Measurements from ENCODE around the gene CEBPE.

Gene CEBPE

DNA sequence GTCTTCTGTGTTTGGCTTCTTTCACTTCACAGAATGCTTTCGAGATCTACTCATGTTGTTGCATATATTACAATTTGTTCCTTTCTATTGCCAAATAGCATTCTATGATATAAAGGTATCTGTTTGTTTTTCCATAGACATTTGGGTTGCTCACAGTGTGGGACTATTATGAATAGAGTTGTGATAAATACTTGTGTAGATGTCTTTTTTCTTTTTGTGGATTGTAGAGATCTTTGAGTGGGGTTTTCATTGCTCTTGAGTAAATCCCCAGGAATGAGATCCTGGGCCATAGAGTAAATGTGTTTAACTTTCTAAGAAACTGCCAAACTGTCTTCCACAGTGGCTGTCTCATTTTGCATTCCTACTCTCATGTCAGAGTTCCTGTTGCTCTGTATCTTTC is 24.9 kb upstream of the CEBPE start:
- DNase-seq (ENCODE audit: low read depth) = no peak

DNA sequence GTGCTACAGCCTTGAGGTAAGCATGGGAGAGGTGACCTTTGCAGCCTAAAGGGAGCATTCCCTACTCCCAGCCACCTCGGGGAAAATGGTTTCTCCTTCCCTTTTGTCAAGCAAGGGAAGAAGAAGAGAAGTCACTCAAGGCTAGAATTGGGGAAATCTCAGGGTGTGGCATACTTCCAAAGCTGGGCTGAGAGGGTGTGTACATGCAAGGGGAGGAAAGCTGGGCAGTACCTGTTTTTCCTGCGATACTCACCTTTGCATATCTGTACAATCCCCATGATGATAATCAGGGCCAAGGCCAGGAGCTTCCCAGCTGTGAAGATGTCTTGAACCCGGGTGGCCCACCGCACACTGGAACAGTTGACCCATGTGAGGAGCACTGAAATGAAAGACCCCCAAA is 23.8 kb upstream of the CEBPE start:
- no peak for DNase-seq (ENCODE audit: low read depth)

DNA sequence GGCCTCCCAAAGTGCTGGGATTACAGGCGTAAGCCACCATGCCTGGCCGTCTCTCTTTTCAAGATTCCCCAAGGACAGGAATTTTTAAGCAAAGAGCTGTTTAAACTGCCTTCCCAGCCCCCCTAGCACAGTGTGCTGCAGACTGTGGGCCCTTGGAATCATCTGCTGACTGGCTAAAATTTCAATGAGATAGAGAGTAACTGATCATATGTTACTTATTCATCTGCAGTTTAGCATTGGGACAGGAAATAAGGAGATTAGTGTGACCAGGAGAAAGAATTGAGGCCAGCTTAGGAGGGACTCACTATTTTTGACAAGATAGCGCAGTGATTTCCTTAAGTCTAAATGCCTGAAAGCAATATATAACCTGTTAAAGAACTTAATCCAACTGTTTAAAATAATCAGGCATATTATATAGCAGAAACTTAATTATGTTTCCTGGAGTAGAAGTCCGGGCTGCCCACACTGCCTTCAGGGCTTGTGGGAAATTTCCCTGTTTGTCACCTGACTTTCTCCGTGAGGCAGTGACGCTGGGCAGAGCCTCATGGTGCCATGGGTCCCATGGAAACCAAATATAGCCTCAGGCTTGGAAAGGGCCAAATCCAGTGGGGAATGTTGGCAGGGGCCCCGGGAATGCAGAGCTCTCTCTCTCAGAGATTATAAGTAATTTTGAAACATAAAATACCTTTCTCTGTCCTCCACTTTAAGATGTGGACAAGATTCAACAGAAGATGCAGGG is 22.8 kb upstream of the CEBPE start:
- DNase-seq (ENCODE audit: low read depth) = no peak

DNA sequence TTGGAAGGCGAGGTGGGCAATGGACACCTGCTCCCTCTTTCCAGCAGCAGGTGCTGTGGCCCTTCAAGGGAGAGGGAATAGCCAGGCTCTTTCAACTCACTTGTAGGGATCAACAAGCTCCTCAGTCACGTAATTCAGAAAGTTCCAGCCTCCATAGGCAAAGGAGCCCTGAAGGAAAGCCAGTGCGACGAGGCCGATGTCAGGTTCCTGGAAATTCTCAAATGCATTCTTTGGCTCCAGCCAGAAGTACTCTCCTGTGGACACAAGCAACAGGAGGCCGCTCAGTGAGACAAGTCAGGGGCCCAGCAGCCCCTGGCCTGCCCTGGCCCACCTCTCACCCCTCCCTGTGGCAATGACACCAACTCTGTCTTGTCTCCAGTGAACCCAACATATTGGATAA is 21.3 kb upstream of the CEBPE start:
- no peak for DNase-seq (ENCODE audit: low read depth)

DNA sequence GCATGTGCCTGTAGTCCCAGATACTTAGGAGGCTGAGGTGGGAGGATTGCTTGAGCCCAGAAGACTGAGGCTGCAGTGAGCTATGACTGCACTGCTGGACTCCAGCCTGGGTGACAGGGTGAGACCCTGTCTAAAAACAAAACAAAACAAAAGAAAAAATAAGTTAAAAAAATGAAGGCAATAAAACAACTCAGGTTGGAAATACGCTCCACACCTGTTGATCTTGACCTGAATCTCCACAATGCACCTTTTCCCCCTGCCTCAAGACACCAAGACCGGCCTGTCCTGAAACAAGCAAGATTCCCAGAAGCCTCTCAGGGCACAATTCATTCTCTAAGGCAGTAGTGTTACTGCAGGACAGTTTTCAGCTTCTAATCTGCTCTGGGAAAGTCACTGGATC is 20.8 kb upstream of the CEBPE start:
- DNase-seq (ENCODE audit: low read depth) = no peak

DNA sequence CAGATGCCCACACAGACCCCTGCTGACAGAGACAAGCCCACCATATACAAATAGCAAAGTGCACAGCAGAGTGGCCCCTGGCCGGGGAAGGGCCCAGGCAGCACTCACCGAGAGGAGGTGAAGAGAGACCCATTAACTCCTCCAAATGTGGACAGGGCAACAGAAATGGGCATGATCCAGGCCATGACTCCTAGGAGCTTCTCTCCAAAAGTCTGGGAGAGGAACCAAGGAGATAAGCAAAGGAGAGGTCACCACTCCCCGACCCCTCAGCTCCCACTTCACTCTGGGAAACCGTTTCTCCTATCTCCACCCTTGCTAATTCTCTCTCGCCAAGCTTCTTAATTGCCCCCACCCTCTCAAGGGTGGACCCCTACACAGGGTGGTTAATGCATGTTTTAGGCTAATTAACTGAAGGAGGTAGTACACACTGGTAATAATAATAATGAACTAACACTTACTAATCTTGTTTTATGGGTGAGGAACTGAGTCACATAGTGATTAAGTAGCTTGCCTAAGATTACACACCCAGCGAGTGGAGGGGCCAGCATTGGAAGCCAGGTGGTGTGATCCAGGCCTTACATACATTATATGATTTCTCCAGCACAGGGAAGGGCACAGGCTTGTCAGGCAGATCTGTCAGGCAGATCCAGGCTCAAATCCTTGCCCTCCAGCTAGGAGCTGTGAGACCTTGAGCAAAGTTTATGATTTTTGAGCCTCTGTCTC is 18.9 kb upstream of the CEBPE start:
- no peak for DNase-seq (ENCODE audit: low read depth)

DNA sequence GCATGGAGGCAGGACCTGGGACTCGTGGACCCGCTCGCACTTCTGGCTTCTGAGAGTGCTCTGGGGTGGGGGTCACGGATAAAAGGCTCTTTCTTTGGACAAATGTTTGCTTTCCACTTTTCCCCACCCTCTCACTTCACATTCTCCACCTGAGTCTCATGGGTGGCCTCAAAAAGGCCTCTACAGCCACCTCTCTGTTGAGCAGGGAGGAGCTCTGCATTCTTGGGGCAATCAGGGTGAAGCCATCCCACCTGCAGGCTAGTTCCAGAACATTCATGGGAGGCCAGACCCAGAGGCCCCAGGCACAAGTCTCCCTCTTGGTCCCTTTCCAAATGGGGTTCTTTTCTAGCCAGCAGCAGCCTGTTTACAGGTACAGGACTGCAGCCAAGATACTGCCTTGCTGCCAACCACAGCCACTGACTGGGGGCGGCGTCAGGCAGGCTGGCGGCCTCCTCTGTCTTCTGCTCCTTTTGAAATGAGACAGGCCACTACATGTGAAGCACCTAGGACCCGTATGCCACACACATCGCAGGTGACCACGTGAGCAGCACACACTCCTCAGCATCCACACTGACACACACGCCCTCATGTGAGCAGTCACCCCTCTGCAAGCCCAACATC is 18.2 kb upstream of the CEBPE start:
- no peak for DNase-seq (ENCODE audit: low read depth)

DNA sequence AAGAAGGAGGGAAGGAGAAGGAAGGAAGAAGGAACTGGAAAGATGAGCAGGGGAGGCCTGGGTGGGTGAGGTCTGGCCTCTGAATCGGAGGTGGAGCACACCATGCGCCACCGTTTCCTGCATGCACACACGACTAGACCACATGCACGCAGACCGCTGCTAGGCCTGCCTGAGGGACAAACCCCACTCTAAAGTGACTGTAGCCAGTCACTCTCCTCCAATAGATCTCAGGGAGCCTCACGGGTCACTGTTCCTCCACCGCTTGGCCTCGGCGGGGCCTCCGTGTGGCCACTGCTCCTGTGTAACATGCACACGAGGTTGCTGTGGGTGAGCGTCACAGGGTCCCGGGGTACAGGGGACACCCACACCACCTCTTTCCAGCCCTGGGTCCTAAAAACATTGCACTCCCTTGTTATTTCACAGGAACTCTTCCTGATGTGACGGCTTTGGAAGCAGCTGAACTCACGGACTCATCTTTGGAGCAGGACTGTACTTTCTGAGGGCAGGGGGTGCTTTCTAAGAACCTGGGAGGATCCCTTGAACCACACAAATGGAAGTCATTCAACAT is 17.6 kb upstream of the CEBPE start:
- DNase-seq (ENCODE audit: low read depth) = no peak

DNA sequence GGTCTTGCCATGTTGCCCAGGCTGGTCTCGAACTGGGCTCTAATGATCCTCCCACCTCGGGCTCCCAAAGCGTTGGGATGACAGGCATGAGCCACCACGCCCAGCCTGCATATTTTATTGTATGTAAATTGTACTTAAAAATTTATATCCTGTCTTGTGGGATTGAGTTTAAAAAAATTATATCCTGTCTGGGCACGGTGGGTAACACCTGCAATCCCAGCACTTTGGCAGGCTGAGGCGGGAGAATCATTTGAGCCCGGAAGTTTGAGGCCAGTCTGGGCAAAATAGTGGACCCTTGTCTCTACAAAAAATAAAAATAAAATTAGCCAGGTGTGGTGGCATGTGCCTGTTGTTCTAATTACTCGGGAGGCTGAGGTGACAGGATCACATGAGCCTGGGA is 13.9 kb upstream of the CEBPE start:
- DNase-seq (ENCODE audit: low read depth) = no peak

DNA sequence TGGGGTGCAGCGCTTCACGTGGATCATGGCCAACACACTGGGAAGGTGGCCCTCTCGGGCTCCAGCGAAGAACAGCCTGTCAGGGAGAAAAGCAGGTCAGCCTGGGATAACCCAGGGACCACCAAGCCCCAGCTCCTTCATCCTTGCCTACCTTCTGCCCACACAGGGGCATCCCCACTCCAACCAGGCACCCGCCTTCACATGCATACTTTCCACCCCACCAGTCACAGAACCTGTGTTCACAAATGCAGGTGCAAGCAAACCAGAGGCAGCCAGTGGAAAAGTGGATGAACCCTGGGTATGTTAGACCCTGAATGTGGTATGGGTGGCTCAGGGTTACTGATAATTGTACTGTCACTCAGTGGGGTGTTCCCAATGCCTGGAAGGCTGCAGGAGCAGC is 12.4 kb upstream of the CEBPE start:
- no peak for DNase-seq (ENCODE audit: low read depth)

DNA sequence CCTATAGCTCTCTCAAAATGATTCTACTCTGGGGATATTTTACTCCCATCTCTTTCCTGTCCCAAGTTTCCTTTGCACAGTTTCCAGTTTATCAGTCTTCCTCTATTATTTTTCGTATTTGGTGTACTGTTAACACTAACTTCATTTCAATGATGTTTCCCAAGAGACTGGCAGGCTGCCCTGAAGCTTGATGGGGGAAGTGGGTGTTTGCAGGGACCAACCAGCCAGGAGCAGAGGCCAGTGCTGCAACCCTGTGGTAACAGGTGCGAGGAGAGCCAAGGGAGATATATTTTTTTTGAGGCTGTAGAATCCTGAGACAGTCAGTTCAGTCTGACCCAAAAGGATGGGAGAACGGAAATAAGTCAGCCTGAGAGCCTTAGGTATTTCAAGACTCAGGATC is 11.8 kb upstream of the CEBPE start:
- no peak for DNase-seq (ENCODE audit: low read depth)

DNA sequence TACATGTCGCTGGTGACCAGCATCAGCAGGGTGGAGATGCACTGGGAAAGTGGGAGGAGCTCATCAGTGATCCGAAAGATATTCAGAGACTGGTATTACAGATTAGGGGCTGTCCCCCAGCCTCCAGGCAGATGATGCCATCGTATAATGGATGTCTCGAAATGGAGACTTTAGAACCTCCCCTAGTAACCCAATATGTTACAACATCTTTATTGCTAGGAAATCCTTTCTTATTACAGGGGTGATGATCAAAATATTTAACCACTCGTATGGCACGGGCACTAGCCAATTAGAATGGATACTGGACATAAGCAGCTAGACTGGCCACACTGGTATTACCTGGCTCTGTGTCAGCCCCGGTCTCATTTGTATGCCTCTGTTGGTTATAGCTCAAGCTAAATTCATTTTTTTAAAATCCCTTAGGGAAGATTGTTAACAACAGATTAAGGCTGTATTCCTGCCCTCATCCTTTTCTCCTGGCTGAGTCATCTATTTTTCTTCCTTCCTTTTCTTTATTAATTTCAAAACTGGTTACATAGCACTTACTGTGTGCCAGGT is 10.8 kb upstream of the CEBPE start:
- no peak for DNase-seq (ENCODE audit: low read depth)

DNA sequence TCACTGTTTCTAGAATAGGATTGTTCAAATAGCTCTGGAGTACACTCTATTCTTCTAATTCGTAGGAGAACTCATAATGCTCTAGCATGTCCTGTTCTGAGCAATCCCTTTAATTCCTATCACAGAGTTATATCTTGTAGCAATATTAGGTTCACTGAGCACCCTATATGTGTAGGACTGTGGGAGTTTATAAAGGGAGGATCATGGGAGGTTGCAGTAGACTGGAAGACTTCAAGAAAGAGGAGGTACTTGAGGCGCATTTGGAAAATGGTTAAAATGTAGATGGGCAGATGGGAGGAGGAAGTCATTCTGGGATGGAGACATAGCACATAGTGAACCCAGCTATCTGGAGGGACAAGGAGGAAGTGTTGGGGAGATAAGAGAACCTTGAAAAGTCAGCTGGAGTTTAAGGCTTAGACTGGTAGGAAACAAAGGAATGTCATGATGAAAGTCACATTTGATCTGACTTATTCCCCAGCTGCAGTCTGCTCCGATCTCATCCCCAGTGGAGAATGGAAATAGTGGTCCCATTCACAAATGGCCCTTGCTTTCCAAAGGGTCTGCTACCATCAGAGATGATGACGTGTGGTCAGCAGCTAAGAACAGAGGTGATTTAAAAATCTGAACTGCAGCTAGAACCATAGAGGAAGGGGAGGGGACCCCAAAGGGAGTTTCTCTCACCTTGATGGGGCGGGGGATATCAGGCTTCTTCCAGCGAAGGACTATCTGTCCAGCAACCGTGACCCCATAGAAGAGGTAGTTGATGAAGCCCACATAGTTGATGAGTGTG is 10.1 kb upstream of the CEBPE start:
- no peak for DNase-seq (ENCODE audit: low read depth)

DNA sequence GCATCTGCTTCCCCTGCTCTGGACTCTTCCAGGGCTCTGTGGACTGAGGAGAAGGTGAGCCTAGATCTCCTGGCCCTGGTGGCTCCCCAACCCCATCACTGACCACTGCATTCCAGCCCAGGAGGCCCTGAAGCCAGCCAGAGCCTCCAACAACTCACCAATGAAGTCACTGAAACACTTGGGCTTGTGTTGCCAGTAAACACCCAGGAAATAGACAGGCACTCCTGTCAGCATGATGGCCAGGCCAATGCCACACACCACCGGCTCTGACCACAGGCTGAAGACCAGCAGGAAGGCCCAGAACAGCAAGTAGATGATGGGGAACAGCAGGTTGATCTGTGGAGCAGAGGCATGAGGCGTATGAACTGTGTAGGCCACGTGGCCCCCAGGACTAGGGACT is 8.8 kb upstream of the CEBPE start:
- no peak for DNase-seq (ENCODE audit: low read depth)

DNA sequence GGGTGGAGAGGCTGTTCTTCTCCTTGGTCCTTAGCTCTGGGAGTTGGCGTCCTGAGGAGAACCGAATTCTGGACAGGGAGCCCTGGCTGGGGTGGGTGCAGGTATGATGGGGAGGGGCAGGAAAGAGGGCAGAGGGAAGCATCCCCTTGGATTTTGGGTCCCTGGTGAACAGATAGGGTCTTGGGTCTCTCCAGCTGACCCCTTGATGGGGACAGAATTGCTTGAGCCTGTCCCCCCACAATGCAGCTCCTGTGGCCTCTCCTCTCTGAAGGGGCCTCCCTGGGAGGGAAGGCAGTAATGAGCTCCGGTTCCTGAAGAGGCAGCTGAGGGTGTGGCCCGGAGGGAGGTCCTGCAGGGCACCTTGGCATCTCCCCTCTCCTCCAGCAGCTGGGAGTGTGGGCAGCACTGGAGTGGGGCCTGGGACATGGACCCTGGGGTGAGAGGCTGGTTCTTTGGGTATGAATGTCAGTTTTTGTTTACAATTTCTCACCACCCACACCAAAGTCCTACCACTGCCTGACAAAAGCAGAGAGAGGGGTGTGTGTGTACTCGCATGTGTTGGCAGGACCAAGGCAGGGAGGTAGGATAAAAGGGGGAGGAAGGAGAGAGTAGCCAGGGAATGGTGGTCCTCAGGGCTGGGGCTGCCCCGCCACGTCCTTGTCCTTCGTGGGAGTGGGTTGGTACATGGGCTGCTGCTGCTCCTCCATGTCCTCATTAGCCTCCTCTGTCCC is 7.7 kb upstream of the CEBPE start:
- DNase-seq (ENCODE audit: low read depth) = no peak

DNA sequence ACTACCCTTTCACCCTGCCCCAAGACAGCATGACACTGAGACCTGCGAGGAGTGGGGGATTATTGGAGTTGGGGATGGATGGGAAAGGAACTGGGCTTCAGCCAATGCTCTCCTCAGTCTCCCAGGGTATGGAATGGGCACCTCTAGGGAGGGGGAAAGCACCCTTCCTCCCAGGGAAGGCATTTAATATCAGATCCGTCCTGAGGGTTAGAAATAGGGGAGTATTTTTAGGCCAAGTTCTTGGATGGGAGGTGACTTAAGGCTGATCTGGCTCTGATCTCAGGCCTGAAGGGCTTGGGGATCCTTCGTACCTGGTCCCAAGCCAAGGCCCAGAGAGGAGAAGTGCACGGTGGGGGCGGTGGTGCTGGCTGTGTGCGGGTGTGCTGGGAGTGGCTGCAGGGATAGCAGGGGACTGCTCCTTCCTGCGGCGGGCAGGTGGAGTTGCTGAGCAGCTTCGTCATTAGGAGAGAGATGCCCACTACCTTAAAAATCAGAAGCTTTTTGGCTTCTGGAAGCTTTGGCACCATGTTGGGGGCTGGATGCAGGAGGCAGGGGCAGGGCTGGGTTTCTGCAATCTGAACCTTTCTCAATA is 7.0 kb upstream of the CEBPE start:
- DNase-seq (ENCODE audit: low read depth) = no peak

DNA sequence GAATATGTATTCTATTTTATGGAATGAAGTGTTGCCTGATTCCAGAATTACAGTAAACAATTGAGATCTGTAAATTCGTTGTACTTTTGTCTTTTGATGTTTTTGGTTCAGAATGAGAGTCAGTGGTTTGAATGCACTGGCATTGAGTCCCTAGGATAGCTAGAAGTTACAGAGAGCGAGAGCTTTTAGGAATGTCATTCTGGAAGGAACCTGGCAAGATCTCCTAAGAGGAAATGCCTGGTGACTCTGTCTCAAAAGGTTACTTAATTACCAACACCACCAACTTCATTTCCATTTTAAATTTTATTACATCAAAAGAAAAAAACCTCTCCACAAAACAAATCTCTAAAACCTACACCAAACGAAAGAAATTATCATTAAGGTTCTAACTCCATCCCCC is 6.0 kb upstream of the CEBPE start:
- DNase-seq (ENCODE audit: low read depth) = no peak

DNA sequence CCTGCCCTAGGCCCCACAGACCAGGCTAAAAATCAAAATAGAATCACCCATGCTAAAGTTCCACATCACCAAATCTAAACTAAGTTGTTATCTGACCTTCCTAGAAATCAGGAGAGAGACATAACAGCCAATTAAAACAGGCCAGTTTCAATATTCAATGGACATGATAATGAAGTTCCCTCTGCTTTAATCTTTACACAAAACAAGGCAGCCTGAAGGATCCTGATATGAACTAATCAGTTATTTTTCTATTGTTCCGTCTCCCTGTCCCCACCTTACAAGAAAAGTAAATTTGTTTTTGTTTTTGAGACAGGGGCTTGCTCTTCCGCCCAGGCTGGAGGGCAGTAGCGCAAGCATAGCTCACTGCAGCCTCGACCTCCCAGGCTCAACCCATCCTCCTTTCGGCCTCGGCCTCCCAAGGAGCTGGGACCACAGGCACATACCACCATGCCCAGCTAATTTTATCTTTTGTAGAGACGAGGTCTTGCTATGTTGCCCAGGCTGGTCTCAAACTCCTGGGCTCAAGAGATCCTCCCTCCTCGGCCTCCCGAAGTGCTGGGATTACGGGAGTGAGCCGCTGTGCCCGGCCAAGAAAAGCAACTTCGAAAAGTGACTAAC is 5.4 kb upstream of the CEBPE start:
- DNase-seq (ENCODE audit: low read depth) = no peak

DNA sequence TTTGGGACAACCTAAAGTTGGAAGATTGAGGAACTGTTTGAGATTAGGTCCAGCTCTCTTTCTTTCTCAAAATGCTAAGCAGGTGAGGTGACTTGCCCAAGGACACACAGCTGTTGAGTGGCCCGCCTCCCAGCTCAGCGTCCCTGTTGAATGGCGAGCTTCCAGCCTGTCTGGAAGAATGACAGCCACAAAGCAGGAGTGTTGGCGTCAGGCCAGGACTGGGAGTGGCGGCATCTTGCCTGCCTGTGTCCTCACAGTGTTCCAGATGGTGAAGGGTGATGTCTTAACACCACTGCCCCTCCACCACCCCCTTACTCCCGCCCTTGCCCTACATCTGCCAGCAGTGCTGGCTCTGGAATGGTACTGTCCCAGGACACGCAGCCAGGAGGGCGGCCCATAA is 4.4 kb upstream of the CEBPE start:
- no peak for DNase-seq (ENCODE audit: low read depth)

DNA sequence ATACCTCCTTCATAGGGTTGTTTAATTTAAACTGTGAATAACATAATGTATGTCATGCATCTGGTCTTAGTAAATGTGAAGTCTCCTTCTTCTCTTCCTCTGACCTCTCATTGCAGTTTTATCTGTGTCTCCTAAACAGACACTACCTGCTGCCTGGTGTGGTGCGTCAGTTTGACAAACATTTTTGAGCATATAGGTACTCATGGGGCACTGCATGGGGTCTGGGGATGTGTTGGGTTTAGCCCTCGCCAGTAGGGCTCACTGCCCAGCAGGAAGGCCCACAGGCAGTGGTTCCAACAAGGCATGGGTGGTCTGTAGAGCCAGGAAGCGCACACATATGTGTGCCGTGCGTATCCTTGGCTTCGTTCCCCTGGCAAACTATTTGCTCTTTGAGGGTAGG is 3.0 kb upstream of the CEBPE start:
- DNase-seq (ENCODE audit: low read depth) = no peak

DNA sequence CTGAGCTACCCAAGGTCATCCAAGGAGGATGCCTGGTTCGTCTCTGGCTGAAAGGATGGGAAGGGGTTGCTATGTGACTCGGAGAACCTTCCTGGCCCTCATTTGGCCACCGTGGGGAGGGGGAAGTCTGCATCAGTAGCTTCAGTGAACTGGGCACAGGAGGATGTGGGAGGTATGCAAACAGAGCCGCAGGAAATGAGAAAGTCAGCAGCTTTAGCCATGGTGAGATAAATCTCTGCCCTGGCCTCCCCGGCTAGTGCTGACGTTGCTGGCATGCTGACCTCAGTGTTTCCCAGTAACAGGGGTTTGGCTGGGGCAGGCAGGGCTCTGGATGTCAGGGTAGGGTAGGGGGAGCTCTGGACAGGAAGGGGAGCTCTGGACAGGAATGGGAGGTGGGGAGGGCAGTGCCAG is 2.3 kb upstream of the CEBPE start:
- DNase-seq (ENCODE audit: low read depth) = no peak

Measured in activated T-cell treated with anti-CD3 and anti-CD28 coated beads for 24 hours (primary cell).